GM13976 (cell line): ENCODE results near the gene ZNF407.

Source experiments
- DNase-seq: peaks from one replicate; pipeline ENCODE4 v3.0.0; 2012; ENCODE audit warnings: low spot score
- CTCF ChIP-seq: IDR thresholded peaks from 2 replicates; pipeline ENCODE4 v1.5.1; 2012; ENCODE audit warnings: borderline replicate concordance, mild to moderate bottlenecking; ENCODE audit not compliant: insufficient read depth; ENCODE audit errors: extremely low read depth, missing control alignments, control extremely low read depth
- in situ Hi-C: fragments of 300-500 bp; cut with MboI; formaldehyde crosslinking; loops from one replicate; pipeline ENCODE4 v1.12.0; 2022; ENCODE audit warnings: low sequenced_read_pairs, mixed read lengths, inconsistent platforms; ENCODE audit not compliant: unreplicated experiment

Gene ZNF407

GRCh38 chr18:75036917-75037688, 439.4 kb downstream of the ZNF407 start:
- DNase-seq = no peak
- in situ Hi-C loops = no loop called here
- TF ChIP-seq CTCF = no peak

GRCh38 chr18:75037689-75037955, 440.0 kb downstream of the ZNF407 start:
- in situ Hi-C loops = no loop called here
- TF ChIP-seq CTCF = no peak

GRCh38 chr18:75041586-75041985, 443.9 kb downstream of the ZNF407 start:
- in situ Hi-C loops = no loop called here
- no peak for DNase-seq
- TF ChIP-seq CTCF = no peak

More at GRCh38 chr18:75037689-75037955, 440.0 kb downstream of the ZNF407 start:
- DNase-seq = no peak

- in situ Hi-C loops = no loop called here
- TF ChIP-seq CTCF = no peak
- DNase-seq = no peak
Measured at GRCh38 chr18:75043478-75043877, 445.8 kb downstream of the ZNF407 start.

DNA sequence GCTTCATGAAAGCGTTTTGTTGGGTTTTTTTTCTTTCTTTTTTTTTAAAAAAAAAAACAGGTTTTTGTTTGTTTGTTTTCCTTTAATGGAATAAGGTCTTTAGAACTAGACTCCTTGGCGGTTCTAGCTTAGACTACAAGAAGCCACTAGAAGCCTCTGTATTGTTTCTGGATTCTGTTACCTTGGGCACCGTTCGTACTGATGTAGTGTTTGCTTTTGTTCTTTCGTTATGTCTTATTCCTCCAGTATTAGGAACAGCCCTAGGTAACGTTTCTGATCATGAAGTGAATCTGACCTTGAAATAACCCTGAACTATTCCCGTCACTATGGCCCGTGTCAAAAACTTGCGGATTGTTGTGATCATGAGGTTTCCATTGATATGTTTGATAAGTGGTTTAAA, 446.6 kb downstream of the ZNF407 start:
- in situ Hi-C loops = no loop called here
- no peak for DNase-seq
- TF ChIP-seq CTCF = no peak

DNA sequence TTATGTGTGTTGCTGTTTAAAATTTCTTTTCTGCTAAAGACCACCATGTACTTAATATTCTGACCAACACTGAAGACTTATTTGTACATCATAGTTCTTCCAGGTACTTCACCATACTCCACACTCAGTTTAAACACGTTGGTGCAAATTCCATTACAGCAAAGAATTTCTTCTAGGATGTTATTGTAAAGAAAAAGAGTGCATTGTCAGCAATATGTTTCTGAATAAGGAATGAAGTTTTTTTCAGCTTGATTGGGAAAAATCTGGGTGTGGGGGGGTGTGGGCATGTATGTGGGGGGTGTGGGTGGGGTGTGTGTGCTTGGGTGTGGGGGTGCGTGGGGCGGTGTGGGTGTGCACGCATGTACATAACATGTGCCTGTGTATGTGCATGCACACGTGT, 447.1 kb downstream of the ZNF407 start:
- no peak for TF ChIP-seq CTCF
- DNase-seq = no peak
- in situ Hi-C loops = no loop called here

GRCh38 chr18:75045272-75045671, 447.6 kb downstream of the ZNF407 start:
- DNase-seq = no peak
- TF ChIP-seq CTCF = no peak
- in situ Hi-C loops = no loop called here
